Duodenal mucosa (tissue), 2 donors: Measurements from ENCODE around the gene EAF1.

ENCODE experiments used
- H3K27ac ChIP-seq: one replicate; pipeline ENCODE4 v1.7.0; 2013; ENCODE audit warnings: low read depth, low read length
- H3K27me3 ChIP-seq, 2 donors: one replicate each; pipeline ENCODE4 v1.7.0; 2013; ENCODE audit warnings: low read length in 2 of 2, control low read depth in 1 of 2; ENCODE audit not compliant: insufficient read depth in 2 of 2, control insufficient read depth in 1 of 2
- H3K36me3 ChIP-seq, 2 donors: one replicate each; pipeline ENCODE4 v1.7.0; 2013; ENCODE audit warnings: low read length in 2 of 2, control low read depth in 1 of 2; ENCODE audit not compliant: insufficient read depth in 2 of 2, control insufficient read depth in 1 of 2
- H3K4me1 ChIP-seq, 2 donors: one replicate each; pipeline ENCODE4 v1.7.0; 2013; ENCODE audit warnings: low read length in 2 of 2, control low read depth in 1 of 2; ENCODE audit not compliant: insufficient read depth in 2 of 2, control insufficient read depth in 1 of 2
- H3K4me3 ChIP-seq, 2 donors: one replicate each; pipeline ENCODE4 v1.7.0; 2013; ENCODE audit warnings: low read length in 2 of 2, low read depth in 1 of 2
- H3K9ac ChIP-seq, 2 donors: one replicate each; pipeline ENCODE4 v1.7.0; 2013; ENCODE audit warnings: low read length in 2 of 2, low read depth in 1 of 2
- H3K9me3 ChIP-seq, 2 donors: one replicate each; pipeline ENCODE4 v1.7.0; 2013; ENCODE audit warnings: low read length in 2 of 2, control low read depth in 1 of 2; ENCODE audit not compliant: control insufficient read depth in 1 of 2

The EAF1 gene

GRCh38 chr3:15430624-15431023 lies 3.2 kb downstream of the EAF1 start:
- Histone ChIP-seq H3K9me3 (no peaks in the 10 kb centered on the region), H3K27me3 (no peaks in the 10 kb centered on the region), H3K4me1 (peaks cover 19 to 23% of the 10 kb centered on the region in 2 donors), H3K4me3 (no peak overlapping the region), H3K9ac (no peak overlapping the region), H3K27ac (no peak overlapping the region), H3K36me3 (peaks cover 29 to 45% of the 10 kb centered on the region in 2 donors)

GRCh38 chr3:15431256-15431837 lies 3.9 kb downstream of the EAF1 start:
- no peaks in the 10 kb centered on the region for H3K9me3 ChIP-seq
- H3K4me1 ChIP-seq, result peaks cover 17 to 21% of the 10 kb centered on the region in 2 donors
- H3K36me3 ChIP-seq, result peaks cover 32 to 49% of the 10 kb centered on the region in 2 donors
- H3K4me3 ChIP-seq, result no peak overlapping the region
- H3K27me3 ChIP-seq, result no peaks in the 10 kb centered on the region
- H3K27ac ChIP-seq, result no peak overlapping the region
- H3K9ac ChIP-seq, result no peak overlapping the region

- Histone ChIP-seq H3K9ac (no peak overlapping the region), H3K4me3 (no peak overlapping the region), H3K4me1 (peaks cover 10 to 12% of the 10 kb centered on the region in 2 donors), H3K9me3 (no peaks in the 10 kb centered on the region), H3K36me3 (peaks cover 40 to 68% of the 10 kb centered on the region in 2 donors), H3K27ac (no peak overlapping the region), H3K27me3 (no peaks in the 10 kb centered on the region)
Observed at GRCh38 chr3:15433531-15433930, 6.1 kb downstream of the EAF1 start.

- Histone ChIP-seq H3K9ac (no peak overlapping the region), H3K27me3 (no peaks in the 10 kb centered on the region), H3K4me3 (no peak overlapping the region), H3K27ac (no peak overlapping the region), H3K4me1 (no peaks in the 10 kb centered on the region), H3K9me3 (no peaks in the 10 kb centered on the region), H3K36me3 (peaks cover 44 to 80% of the 10 kb centered on the region in 2 donors)
Observed at GRCh38 chr3:15434756-15435155, 7.4 kb downstream of the EAF1 start.

- peaks cover 47 to 86% of the 10 kb centered on the region in 2 donors for H3K36me3 ChIP-seq
- H3K9me3 ChIP-seq, result no peaks in the 10 kb centered on the region
- no peaks in the 10 kb centered on the region for H3K27me3 ChIP-seq
- H3K4me3 ChIP-seq, result no peak overlapping the region
- H3K9ac ChIP-seq, result no peak overlapping the region
- no peak overlapping the region for H3K27ac ChIP-seq
- H3K4me1 ChIP-seq, result no peaks in the 10 kb centered on the region
Observed at GRCh38 chr3:15436246-15436645, 8.8 kb downstream of the EAF1 start.

- Histone ChIP-seq H3K27ac (no peak overlapping the region), H3K9me3 (no peaks in the 10 kb centered on the region), H3K9ac (no peak overlapping the region), H3K4me3 (no peak overlapping the region), H3K36me3 (peaks cover 35 to 84% of the 10 kb centered on the region in 2 donors), H3K27me3 (no peaks in the 10 kb centered on the region), H3K4me1 (no peaks in the 10 kb centered on the region)
Observed at GRCh38 chr3:15438983-15439382, 11.6 kb downstream of the EAF1 start.

GRCh38 chr3:15439476-15439875 lies 12.1 kb downstream of the EAF1 start:
- Histone ChIP-seq H3K27me3 (no peaks in the 10 kb centered on the region), H3K36me3 (peaks cover 30 to 81% of the 10 kb centered on the region in 2 donors), H3K9ac (no peak overlapping the region), H3K27ac (no peak overlapping the region), H3K9me3 (no peaks in the 10 kb centered on the region), H3K4me3 (no peak overlapping the region), H3K4me1 (no peaks in the 10 kb centered on the region)

GRCh38 chr3:15440891-15441290 lies 13.5 kb downstream of the EAF1 start:
- H3K9ac ChIP-seq, result no peak overlapping the region
- peaks cover 25 to 69% of the 10 kb centered on the region in 2 donors for H3K36me3 ChIP-seq
- no peak overlapping the region for H3K4me3 ChIP-seq
- H3K27me3 ChIP-seq, result no peaks in the 10 kb centered on the region
- H3K4me1 ChIP-seq, result no peaks in the 10 kb centered on the region
- H3K27ac ChIP-seq, result no peak overlapping the region
- no peaks in the 10 kb centered on the region for H3K9me3 ChIP-seq

GRCh38 chr3:15443826-15444524 lies 16.6 kb downstream of the EAF1 start:
- no peak overlapping the region for H3K4me3 ChIP-seq

GRCh38 chr3:15449489-15450224 lies 22.3 kb downstream of the EAF1 start:
- peaks cover 0 to 8% of the 10 kb centered on the region in 2 donors for H3K36me3 ChIP-seq
- no peak overlapping the region for H3K9ac ChIP-seq
- no peak overlapping the region for H3K27ac ChIP-seq

More at GRCh38 chr3:15443826-15444524, 16.6 kb downstream of the EAF1 start:
- Histone ChIP-seq H3K4me1 (no peaks in the 10 kb centered on the region), H3K27ac (no peak overlapping the region), H3K27me3 (no peaks in the 10 kb centered on the region), H3K36me3 (peaks cover 14 to 43% of the 10 kb centered on the region in 2 donors), H3K9ac (no peak overlapping the region), H3K9me3 (no peaks in the 10 kb centered on the region)

More at GRCh38 chr3:15449489-15450224, 22.3 kb downstream of the EAF1 start:
- no peaks in the 10 kb centered on the region for H3K27me3 ChIP-seq
- H3K4me3 ChIP-seq, result no peak overlapping the region
- H3K9me3 ChIP-seq, result no peaks in the 10 kb centered on the region
- no peaks in the 10 kb centered on the region for H3K4me1 ChIP-seq
